Large intestine (tissue), 3 donors: ENCODE data around the gene MYO19. TPM values are rescaled to one million over a fixed set of nuclear protein-coding genes. Genes with fewer than 3 reads are reported as not detected.

Experiments
- DNase-seq, 2 donors: peaks; one replicate each; pipeline versions ENCODE4 v3.0.0 to v3.0.0-alpha.2; 2013
- H3K27ac ChIP-seq: one replicate; pipeline ENCODE4 v1.5.1; 2013; ENCODE audit warnings: low read length
- H3K27me3 ChIP-seq: 2 replicates; pipeline ENCODE4 v1.6.1; 2013; ENCODE audit warnings: low read length; ENCODE audit not compliant: control insufficient read depth, insufficient read depth
- H3K36me3 ChIP-seq: 2 replicates; pipeline ENCODE4 v1.6.1; 2013; ENCODE audit warnings: low read length; ENCODE audit not compliant: control insufficient read depth, insufficient read depth
- H3K4me1 ChIP-seq: one replicate; pipeline ENCODE4 v1.6.1; 2013; ENCODE audit warnings: low read length; ENCODE audit not compliant: control insufficient read depth, insufficient read depth
- H3K4me3 ChIP-seq: one replicate; pipeline ENCODE4 v1.5.1; 2013; ENCODE audit warnings: low read length
- H3K9me3 ChIP-seq: one replicate; pipeline ENCODE4 v1.6.1; 2013; ENCODE audit warnings: mild to moderate bottlenecking, low read depth, low read length, moderate library complexity; ENCODE audit not compliant: control insufficient read depth
- WGBS: methylation state at CpG from one replicate; pipeline ENCODE4 v1.1.5; 2013; ENCODE audit warnings: low lambda C conversion rate; ENCODE audit not compliant: insufficient coverage; 5-methylcytosine and 5-hydroxymethylcytosine counted together
- polyA plus RNA-seq: library from polyadenylated mRNA; unstranded; fragments of 120-200 nt; gene quantifications from one replicate; pipeline ENCODE4 v1.2.1, GENCODE V29; 2013

Gene MYO19
- polyA plus RNA-seq, 1 donor: 60.0 TPM

DNA sequence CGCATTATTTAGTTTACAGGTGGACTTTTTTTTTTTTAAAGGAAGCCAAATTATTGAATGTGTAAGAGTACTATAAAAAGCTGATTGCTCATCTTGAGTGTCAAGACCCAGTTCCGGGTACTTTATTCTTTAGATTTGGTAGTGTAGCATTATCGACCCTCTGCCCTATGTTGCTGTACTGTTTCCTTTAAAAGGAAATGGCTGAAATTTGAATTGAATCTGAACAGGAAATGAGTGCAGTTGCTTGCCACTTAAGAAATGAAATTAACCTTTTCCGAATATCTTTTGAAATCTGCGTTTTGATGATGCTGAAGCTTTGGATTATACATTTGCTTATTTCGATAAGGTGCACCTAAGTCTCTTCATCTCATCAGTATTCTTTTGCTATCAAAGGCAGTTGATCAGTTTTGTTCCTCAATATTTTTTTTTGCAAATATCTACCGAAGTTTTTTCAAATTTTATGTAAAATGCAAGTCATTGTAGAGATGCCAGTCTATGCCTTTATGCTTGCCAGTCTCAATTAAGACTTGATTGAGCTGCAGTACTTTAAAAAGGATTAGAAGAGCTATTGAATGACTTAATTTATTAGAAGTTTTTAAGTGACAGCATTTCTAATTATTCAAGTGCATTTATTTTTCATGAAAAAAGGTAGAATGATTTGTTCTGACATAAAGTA, 11.9 kb upstream of the MYO19 start:
- H3K27me3 ChIP-seq: no peaks in the 10 kb centered on the region
- H3K27ac ChIP-seq: peak overlapping the region; percentile 100
- H3K36me3 ChIP-seq: peaks cover 3% of the 10 kb centered on the region
- DNase-seq: no peak
- H3K9me3 ChIP-seq: no peaks in the 10 kb centered on the region
- H3K4me3 ChIP-seq: peak overlapping the region; percentile 99
- WGBS: 9% methylated on average over 4 of the region's 7 CpGs
- H3K4me1 ChIP-seq: peaks cover 8% of the 10 kb centered on the region

- 0% methylated on average over 4 of the region's 60 CpGs for WGBS
These were observed 11.1 kb upstream of the MYO19 start for GRCh38 chr17:36545465-36546417.

DNA sequence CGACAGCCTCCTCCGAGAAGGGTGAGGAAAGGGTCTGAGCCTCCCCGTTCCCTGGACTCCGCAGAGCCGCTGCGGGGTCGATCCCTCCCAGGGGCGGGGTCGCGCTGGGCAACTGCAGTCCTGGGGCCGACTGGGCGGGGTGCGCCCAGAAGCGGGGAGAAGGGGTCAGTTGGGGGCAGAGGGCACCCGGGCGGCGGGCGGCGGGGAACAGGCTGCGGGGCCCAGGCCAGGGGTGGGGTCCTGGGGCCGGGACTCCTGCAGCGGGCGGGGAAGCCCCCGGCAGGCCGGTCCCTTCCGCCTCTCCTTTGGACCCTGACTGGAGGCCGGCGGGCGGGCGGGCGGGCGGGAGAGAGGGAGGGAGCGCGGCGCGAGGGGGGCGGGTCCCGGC, 10.4 kb upstream of the MYO19 start:
- Histone ChIP-seq H3K4me3 (peak overlapping the region; percentile 99), H3K36me3 (peaks cover 3% of the 10 kb centered on the region), H3K27ac (peak overlapping the region; percentile 100), H3K27me3 (no peaks in the 10 kb centered on the region), H3K9me3 (no peaks in the 10 kb centered on the region), H3K4me1 (peaks cover 8% of the 10 kb centered on the region)
- WGBS: no CpG with 5 or more reads among the region's 38 CpGs
- DNase-seq: no peak

More at GRCh38 chr17:36545465-36546417, 11.1 kb upstream of the MYO19 start:
- Histone ChIP-seq H3K4me3 (peak overlapping the region; percentile 99), H3K36me3 (peaks cover 3% of the 10 kb centered on the region), H3K4me1 (peaks cover 8% of the 10 kb centered on the region), H3K9me3 (no peaks in the 10 kb centered on the region), H3K27ac (peak overlapping the region; percentile 100), H3K27me3 (no peaks in the 10 kb centered on the region)
- DNase-seq: peak; percentile 97 to 99

GRCh38 chr17:36544307-36545076, 9.8 kb upstream of the MYO19 start, which contains the start of gene GGNBP2:
Gene GGNBP2 (plus strand): TSS chr17:36544919. CDS start chr17:36545725, 806 bp downstream.
- peaks cover 8% of the 10 kb centered on the region for H3K4me1 ChIP-seq

GRCh38 chr17:36544044-36544306, 9.3 kb upstream of the MYO19 start:
- WGBS: no CpG with 5 or more reads among the region's 10 CpGs
- peak; percentile 43 to 76 for DNase-seq
- Histone ChIP-seq H3K27me3 (no peaks in the 10 kb centered on the region), H3K27ac (peak overlapping the region; percentile 100), H3K9me3 (no peaks in the 10 kb centered on the region), H3K4me3 (peak overlapping the region; percentile 99), H3K36me3 (no peaks in the 10 kb centered on the region), H3K4me1 (peaks cover 8% of the 10 kb centered on the region)

More at GRCh38 chr17:36544307-36545076, 9.8 kb upstream of the MYO19 start, which contains the start of gene GGNBP2:
- Histone ChIP-seq H3K4me3 (peak within 1 kb of the TSS; percentile 99), H3K27me3 (no peaks in the 10 kb centered on the region), H3K36me3 (no peaks in the 10 kb centered on the region), H3K9me3 (no peaks in the 10 kb centered on the region), H3K27ac (peak within 1 kb of the TSS; percentile 100)
- 0% methylated on average over 3 of the region's 71 CpGs for WGBS
- peak; percentile 88 to 95 for DNase-seq

GRCh38 chr17:36542755-36543154, 8.1 kb upstream of the MYO19 start:
- no peaks in the 10 kb centered on the region for H3K27me3 ChIP-seq
- 100% methylated on average over 6 of the region's 15 CpGs for WGBS
- DNase-seq: no peak
- H3K4me1 ChIP-seq: peaks cover 2% of the 10 kb centered on the region
- no peak overlapping the region for H3K4me3 ChIP-seq
- no peaks in the 10 kb centered on the region for H3K9me3 ChIP-seq
- no peak overlapping the region for H3K27ac ChIP-seq
- peaks cover 4% of the 10 kb centered on the region for H3K36me3 ChIP-seq

DNA sequence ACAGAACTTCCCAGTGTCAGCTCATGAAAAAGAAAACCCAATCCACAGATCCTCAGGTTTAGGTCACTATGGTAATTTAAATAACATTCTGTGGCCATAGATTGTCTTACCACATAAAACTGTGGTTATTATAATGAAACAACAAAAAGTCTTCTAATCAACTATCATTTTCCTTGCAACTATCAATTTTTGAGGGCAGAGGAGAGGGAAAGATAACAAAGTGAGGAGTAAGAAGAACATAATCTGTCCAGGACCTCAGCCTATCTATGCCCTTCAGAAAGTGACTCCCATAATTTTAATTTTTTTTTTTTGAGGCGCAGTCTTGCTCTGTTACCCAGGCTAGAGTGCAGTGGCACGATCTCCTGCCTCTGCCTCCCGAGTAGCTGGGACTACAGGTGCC, 6.0 kb upstream of the MYO19 start:
- Histone ChIP-seq H3K9me3 (no peaks in the 10 kb centered on the region), H3K27me3 (no peaks in the 10 kb centered on the region), H3K4me1 (no peaks in the 10 kb centered on the region), H3K4me3 (no peak overlapping the region), H3K36me3 (peaks cover 13% of the 10 kb centered on the region), H3K27ac (no peak overlapping the region)
- DNase-seq: no peak
- WGBS: no CpG with 5 or more reads among the region's 3 CpGs

DNA sequence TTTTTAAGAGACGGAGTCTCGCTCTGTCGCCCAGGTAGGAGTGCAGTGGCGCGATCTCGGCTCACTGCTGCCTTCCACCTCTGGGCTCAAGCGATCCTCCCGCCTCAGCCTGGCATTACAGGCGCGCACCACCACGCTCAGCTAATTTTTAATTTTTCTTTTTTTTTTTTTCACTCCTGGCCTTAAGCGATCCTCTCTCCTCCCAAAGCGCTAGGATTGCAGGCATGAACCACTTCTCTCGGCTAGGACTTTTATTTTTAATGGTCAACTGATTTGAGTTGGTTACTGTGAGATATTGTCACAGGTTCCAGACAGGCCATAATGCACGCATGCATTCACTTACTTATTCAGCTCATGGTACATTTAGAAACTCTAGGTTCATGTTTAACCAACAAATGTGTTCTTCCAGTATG, 1.0 kb upstream of the MYO19 start:
- Histone ChIP-seq H3K27me3 (no peaks in the 10 kb centered on the region), H3K36me3 (peaks cover 36% of the 10 kb centered on the region)

GRCh38 chr17:36533935-36534839, 481 bp downstream of the MYO19 start:
- no CpG with 5 or more reads among the region's 48 CpGs for WGBS
- Histone ChIP-seq H3K36me3 (peaks cover 47% of the 10 kb centered on the region), H3K4me3 (peak overlapping the region; percentile 97), H3K9me3 (no peaks in the 10 kb centered on the region), H3K4me1 (peaks cover 8% of the 10 kb centered on the region), H3K27ac (peak overlapping the region; percentile 99), H3K27me3 (no peaks in the 10 kb centered on the region)
- peak; percentile 79 to 86 for DNase-seq

More for the DNA sequence above, 1.0 kb upstream of the MYO19 start:
- Histone ChIP-seq H3K4me3 (peak overlapping the region; percentile 97), H3K9me3 (no peaks in the 10 kb centered on the region), H3K27ac (peak overlapping the region; percentile 99), H3K4me1 (peaks cover 8% of the 10 kb centered on the region)
- DNase-seq: no peak
- WGBS: 23% methylated on average over 4 of the region's 15 CpGs
